A673 (cell line): ENCODE measurements around the gene CPT1C.

Source experiments
- CTCF ChIP-seq: fragments of 300-800, 200-600 bp; sonication (generic); conservative IDR thresholded peaks from 2 replicates; pipeline ENCODE4 v1.5.1; 2017; ENCODE audit warnings: low read depth, mild to moderate bottlenecking, antibody characterized with exemption, low read length, moderate library complexity, mixed read lengths
- EZH2 ChIP-seq: fragments of 200-600 bp; sonication (generic); IDR thresholded peaks from 2 replicates; pipeline ENCODE4 v1.6.1; 2017; ENCODE audit warnings: borderline replicate concordance, low read depth, mild to moderate bottlenecking, mixed read lengths, antibody characterized with exemption, low read length; ENCODE audit not compliant: poor library complexity, severe bottlenecking

- TF ChIP-seq CTCF, result no peak
- TF ChIP-seq EZH2, result no peak
Observed at GRCh38 chr19:49669516-49669915, 21.4 kb upstream of the CPT1C start.
